ENCODE data around the gene C6orf89.
"Not testable (repeated sequence)": the region's sequence is repeated elsewhere in the genome, so short reads cannot be mapped to it uniquely, and the experiment has no call there.

Gene C6orf89

GRCh38 chr6:36933519-36933918, 47.8 kb downstream of the C6orf89 start:
- Histone ChIP-seq H3K4me1 (ENCODE audit: insufficient read depth, insufficient read length) (no peaks in the 10 kb centered on the region), H3K4me3 (ENCODE audit: insufficient read length, low read depth) (no peak overlapping the region), H3K9ac (ENCODE audit: insufficient read length, low read depth) (no peak overlapping the region), H3K27me3 (ENCODE audit: insufficient read depth, insufficient read length) (no peaks in the 10 kb centered on the region), H3K9me3 (ENCODE audit: insufficient read depth, low read length) (no peaks in the 10 kb centered on the region), H3K36me3 (ENCODE audit: insufficient read depth, insufficient read length, low read length) (no peaks in the 10 kb centered on the region)
- TF ChIP-seq ZNF274 (IDR thresholded peaks at IDR 0.05; ENCODE audit: low read depth, low read length) (no peak), YY1 (IDR thresholded peaks at IDR 0.05; ENCODE audit: insufficient read depth, insufficient read length) (no peak), SUZ12 (IDR thresholded peaks at IDR 0.05; ENCODE audit: extremely low read depth, insufficient read depth, insufficient read length) (no peak)
- no peak for DNase-seq (ENCODE audit: low read depth, low spot score)

DNA sequence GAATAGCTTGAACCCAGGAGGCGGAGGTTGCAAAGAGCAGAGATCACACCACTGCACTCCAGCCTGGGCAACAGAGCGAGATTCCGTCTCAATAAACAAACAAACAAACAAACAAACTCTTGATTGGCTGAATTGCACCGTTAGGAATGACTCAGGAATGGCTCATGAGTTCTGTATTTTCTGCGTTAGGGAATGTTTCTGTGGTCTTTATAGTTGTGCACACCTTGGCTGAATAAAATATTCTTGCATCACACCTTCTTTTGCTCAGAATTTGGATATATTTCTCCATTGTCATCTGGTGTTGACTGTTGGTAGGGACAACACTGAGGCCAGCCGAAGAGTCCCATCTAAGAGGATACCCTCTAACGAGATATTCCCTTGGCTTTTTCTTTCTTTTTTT, 49.1 kb downstream of the C6orf89 start:
- no peak overlapping the region for H3K4me3 ChIP-seq (ENCODE audit: insufficient read length, low read depth)
- no peaks in the 10 kb centered on the region for H3K36me3 ChIP-seq (ENCODE audit: insufficient read depth, insufficient read length, low read length)
- H3K27me3 ChIP-seq (ENCODE audit: insufficient read depth, insufficient read length), result no peaks in the 10 kb centered on the region
- no peaks in the 10 kb centered on the region for H3K9me3 ChIP-seq (ENCODE audit: insufficient read depth, low read length)
- no peak overlapping the region for H3K9ac ChIP-seq (ENCODE audit: insufficient read length, low read depth)
- no peaks in the 10 kb centered on the region for H3K4me1 ChIP-seq (ENCODE audit: insufficient read depth, insufficient read length)
- no peak for DNase-seq (ENCODE audit: low read depth, low spot score)
- TF ChIP-seq SUZ12 (IDR thresholded peaks at IDR 0.05; ENCODE audit: extremely low read depth, insufficient read depth, insufficient read length) (no peak), ZNF274 (IDR thresholded peaks at IDR 0.05; ENCODE audit: low read depth, low read length) (no peak), YY1 (IDR thresholded peaks at IDR 0.05; ENCODE audit: insufficient read depth, insufficient read length) (no peak)

GRCh38 chr6:36936824-36937223, 51.1 kb downstream of the C6orf89 start:
- Histone ChIP-seq H3K4me3 (ENCODE audit: insufficient read length, low read depth) (no peak overlapping the region), H3K27me3 (ENCODE audit: insufficient read depth, insufficient read length) (no peaks in the 10 kb centered on the region), H3K4me1 (ENCODE audit: insufficient read depth, insufficient read length) (no peaks in the 10 kb centered on the region), H3K36me3 (ENCODE audit: insufficient read depth, insufficient read length, low read length) (no peaks in the 10 kb centered on the region), H3K9ac (ENCODE audit: insufficient read length, low read depth) (no peak overlapping the region), H3K9me3 (ENCODE audit: insufficient read depth, low read length) (peaks cover 4% of the 10 kb centered on the region; the same call in 1 of the 2 replicates)
- no peak for DNase-seq (ENCODE audit: low read depth, low spot score)
- no peak for TF ChIP-seq SUZ12 (IDR thresholded peaks at IDR 0.05; ENCODE audit: extremely low read depth, insufficient read depth, insufficient read length)
- no peak for TF ChIP-seq YY1 (IDR thresholded peaks at IDR 0.05; ENCODE audit: insufficient read depth, insufficient read length)
- TF ChIP-seq ZNF274 (IDR thresholded peaks at IDR 0.05; ENCODE audit: low read depth, low read length), result no peak

DNA sequence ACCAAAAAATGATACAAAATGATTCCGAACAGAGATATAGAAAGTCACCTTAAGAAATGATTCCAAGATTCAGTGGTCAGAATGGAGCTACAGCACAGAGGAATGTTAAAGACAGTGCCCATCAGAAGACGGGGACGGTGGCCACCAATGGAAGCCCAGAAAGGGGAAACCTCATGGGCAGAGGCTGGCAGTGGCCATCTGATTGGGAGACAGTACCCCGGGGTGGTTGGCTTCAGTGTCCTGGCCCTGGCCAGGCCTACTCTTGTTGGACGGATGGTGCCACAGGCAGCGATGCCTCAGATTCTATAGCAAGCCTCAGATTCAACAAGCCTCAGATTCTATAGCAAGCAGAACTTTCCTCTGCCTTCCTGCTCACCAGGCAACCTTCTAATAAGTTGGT, 52.1 kb downstream of the C6orf89 start:
- Histone ChIP-seq H3K9me3 (ENCODE audit: insufficient read depth, low read length) (peaks cover 4% of the 10 kb centered on the region; the same call in 1 of the 2 replicates), H3K36me3 (ENCODE audit: insufficient read depth, insufficient read length, low read length) (no peaks in the 10 kb centered on the region), H3K27me3 (ENCODE audit: insufficient read depth, insufficient read length) (no peaks in the 10 kb centered on the region), H3K9ac (ENCODE audit: insufficient read length, low read depth) (no peak overlapping the region), H3K4me3 (ENCODE audit: insufficient read length, low read depth) (no peak overlapping the region), H3K4me1 (ENCODE audit: insufficient read depth, insufficient read length) (no peaks in the 10 kb centered on the region)
- no peak for DNase-seq (ENCODE audit: low read depth, low spot score)
- no peak for TF ChIP-seq SUZ12 (IDR thresholded peaks at IDR 0.05; ENCODE audit: extremely low read depth, insufficient read depth, insufficient read length)
- TF ChIP-seq ZNF274 (IDR thresholded peaks at IDR 0.05; ENCODE audit: low read depth, low read length), result no peak
- no peak for TF ChIP-seq YY1 (IDR thresholded peaks at IDR 0.05; ENCODE audit: insufficient read depth, insufficient read length)

DNA sequence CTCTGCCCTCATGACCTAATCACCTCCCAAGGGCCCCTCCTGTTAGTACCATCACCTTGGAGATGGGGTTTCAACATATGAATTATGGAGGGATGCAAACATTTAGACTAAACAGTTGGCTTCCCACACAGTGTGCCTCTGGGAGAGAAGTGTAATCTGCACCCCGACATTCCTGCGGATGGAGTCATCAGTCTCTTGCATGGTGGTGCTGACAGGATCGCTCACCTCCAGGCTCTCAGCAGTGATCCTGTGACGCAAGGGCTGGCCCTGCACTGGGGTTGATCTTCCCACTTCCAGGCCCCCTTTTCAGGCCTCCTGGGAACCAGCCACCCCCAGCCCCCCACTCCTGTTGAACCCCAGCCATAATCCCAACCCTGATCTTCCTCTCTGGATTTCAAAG, 52.8 kb downstream of the C6orf89 start:
- Histone ChIP-seq H3K4me1 (ENCODE audit: insufficient read depth, insufficient read length) (no peaks in the 10 kb centered on the region), H3K27me3 (ENCODE audit: insufficient read depth, insufficient read length) (no peaks in the 10 kb centered on the region), H3K9me3 (ENCODE audit: insufficient read depth, low read length) (peaks cover 4% of the 10 kb centered on the region; the same call in 1 of the 2 replicates), H3K9ac (ENCODE audit: insufficient read length, low read depth) (no peak overlapping the region), H3K4me3 (ENCODE audit: insufficient read length, low read depth) (no peak overlapping the region), H3K36me3 (ENCODE audit: insufficient read depth, insufficient read length, low read length) (no peaks in the 10 kb centered on the region)
- no peak for TF ChIP-seq SUZ12 (IDR thresholded peaks at IDR 0.05; ENCODE audit: extremely low read depth, insufficient read depth, insufficient read length)
- no peak for TF ChIP-seq ZNF274 (IDR thresholded peaks at IDR 0.05; ENCODE audit: low read depth, low read length)
- no peak for TF ChIP-seq YY1 (IDR thresholded peaks at IDR 0.05; ENCODE audit: insufficient read depth, insufficient read length)
- DNase-seq (ENCODE audit: low read depth, low spot score), result no peak

- H3K4me1 ChIP-seq (ENCODE audit: insufficient read depth, insufficient read length); DNase-seq (ENCODE audit: low read depth, low spot score); H3K9ac ChIP-seq (ENCODE audit: insufficient read length, low read depth); H3K4me3 ChIP-seq (ENCODE audit: insufficient read length, low read depth); H3K27me3 ChIP-seq (ENCODE audit: insufficient read depth, insufficient read length); H3K9me3 ChIP-seq (ENCODE audit: insufficient read depth, low read length); H3K36me3 ChIP-seq (ENCODE audit: insufficient read depth, insufficient read length, low read length): not testable (repeated sequence)
Measured at GRCh38 chr6:36939005-36939404, 53.3 kb downstream of the C6orf89 start.

DNA sequence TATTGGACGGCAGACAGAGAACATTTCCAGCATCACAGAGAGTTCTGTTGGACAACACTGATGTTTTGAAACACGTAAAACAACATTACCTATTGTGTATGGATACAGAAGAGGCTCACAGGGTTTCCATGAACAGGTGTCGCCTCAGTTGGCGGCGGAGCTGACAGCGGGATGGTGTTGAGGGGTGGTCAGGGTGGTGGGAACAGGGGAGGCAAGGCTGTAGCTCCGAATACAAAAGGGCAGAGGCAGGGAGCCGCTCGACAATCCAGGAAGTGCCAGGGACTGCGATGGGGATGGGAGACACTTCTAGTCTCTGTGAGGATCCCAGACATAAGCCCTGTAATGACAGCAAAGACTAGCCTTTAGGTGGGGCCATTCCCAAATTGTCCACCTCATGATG, 54.3 kb downstream of the C6orf89 start:
- TF ChIP-seq YY1 (IDR thresholded peaks at IDR 0.05; ENCODE audit: insufficient read depth, insufficient read length) (no peak), ZNF274 (IDR thresholded peaks at IDR 0.05; ENCODE audit: low read depth, low read length) (no peak), SUZ12 (IDR thresholded peaks at IDR 0.05; ENCODE audit: extremely low read depth, insufficient read depth, insufficient read length) (no peak)
- DNase-seq (ENCODE audit: low read depth, low spot score), result no peak
- Histone ChIP-seq H3K9me3 (ENCODE audit: insufficient read depth, low read length) (peaks cover 4% of the 10 kb centered on the region; the same call in 1 of the 2 replicates), H3K27me3 (ENCODE audit: insufficient read depth, insufficient read length) (no peaks in the 10 kb centered on the region), H3K4me1 (ENCODE audit: insufficient read depth, insufficient read length) (no peaks in the 10 kb centered on the region), H3K9ac (ENCODE audit: insufficient read length, low read depth) (no peak overlapping the region), H3K36me3 (ENCODE audit: insufficient read depth, insufficient read length, low read length) (no peaks in the 10 kb centered on the region), H3K4me3 (ENCODE audit: insufficient read length, low read depth) (no peak overlapping the region)

DNA sequence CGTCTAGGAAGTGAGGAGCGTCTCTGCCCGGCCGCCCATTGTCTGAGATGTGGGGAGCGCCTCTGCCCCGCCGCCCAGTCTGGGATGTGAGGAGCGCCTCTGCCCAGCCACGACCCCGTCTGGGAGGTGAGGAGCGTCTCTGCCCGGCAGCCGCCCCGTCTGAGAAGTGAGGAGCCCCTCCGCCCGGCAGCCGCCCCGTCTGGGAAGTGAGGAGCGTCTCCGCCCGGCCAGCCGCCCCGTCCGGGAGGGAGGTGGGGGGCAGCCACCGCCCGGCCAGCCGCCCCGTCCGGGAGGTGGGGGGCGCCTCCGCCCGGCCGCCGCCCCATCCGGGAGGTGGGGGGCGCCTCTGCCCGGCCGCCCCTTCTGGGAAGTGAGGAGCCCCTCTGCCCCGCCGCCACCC, 55.8 kb downstream of the C6orf89 start:
- not testable (repeated sequence) for H3K4me3 ChIP-seq (ENCODE audit: insufficient read length, low read depth); H3K4me1 ChIP-seq (ENCODE audit: insufficient read depth, insufficient read length); DNase-seq (ENCODE audit: low read depth, low spot score); H3K27me3 ChIP-seq (ENCODE audit: insufficient read depth, insufficient read length); H3K9me3 ChIP-seq (ENCODE audit: insufficient read depth, low read length); H3K9ac ChIP-seq (ENCODE audit: insufficient read length, low read depth); H3K36me3 ChIP-seq (ENCODE audit: insufficient read depth, insufficient read length, low read length)

DNA sequence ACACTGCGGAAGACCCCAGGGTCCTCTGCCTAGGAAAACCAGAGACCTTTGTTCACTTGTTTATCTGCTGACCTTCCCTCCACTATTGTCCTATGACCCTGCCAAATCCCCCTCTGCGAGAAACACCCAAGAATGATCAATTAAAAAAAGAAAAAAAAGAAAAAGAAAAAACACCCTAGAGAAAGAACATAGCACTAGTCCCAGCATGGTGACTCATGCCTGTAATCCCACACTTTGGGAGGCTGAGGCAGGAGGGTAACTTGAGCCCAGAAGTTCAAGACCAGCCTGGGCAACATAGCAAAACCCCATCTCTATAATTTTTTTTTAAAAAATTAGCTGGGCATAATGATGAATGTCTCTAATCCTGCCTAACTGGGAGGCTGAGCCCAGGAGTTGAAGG, 56.6 kb downstream of the C6orf89 start:
- H3K4me3 ChIP-seq (ENCODE audit: insufficient read length, low read depth); DNase-seq (ENCODE audit: low read depth, low spot score); H3K27me3 ChIP-seq (ENCODE audit: insufficient read depth, insufficient read length); H3K9me3 ChIP-seq (ENCODE audit: insufficient read depth, low read length); H3K9ac ChIP-seq (ENCODE audit: insufficient read length, low read depth); H3K4me1 ChIP-seq (ENCODE audit: insufficient read depth, insufficient read length); H3K36me3 ChIP-seq (ENCODE audit: insufficient read depth, insufficient read length, low read length): not testable (repeated sequence)
